ENCODE results near the gene C10orf67. TPM values are rescaled to one million over a fixed set of nuclear protein-coding genes. Genes with fewer than 3 reads are reported as not detected.

C10orf67 gene
- total RNA-seq, 1 experiment from 2014 or later = not detected

GRCh38 chr10:23204773-23205172, 139.8 kb downstream of the C10orf67 start:
- intact Hi-C loops (cut with micrococcal nuclease; ENCODE audit: unreplicated experiment) = no loop called here
- DNase-seq (ENCODE audit: low read depth, low spot score) (no peak), ATAC-seq (no peak)
- Histone ChIP-seq H3K27me3 (ENCODE audit: control insufficient read depth, insufficient read depth, low read length) (no peaks in the 10 kb centered on the region; the same call in 1 of the 2 replicates), H3K36me3 (ENCODE audit: control insufficient read depth, insufficient read depth, low read length) (no peaks in the 10 kb centered on the region), H3K4me1 (ENCODE audit: control insufficient read depth, insufficient read depth, low read length) (no peaks in the 10 kb centered on the region), H3K27ac (ENCODE audit: low read length) (no peak overlapping the region), H3K9me3 (ENCODE audit: control insufficient read depth, insufficient read depth, low read depth, low read length) (no peaks in the 10 kb centered on the region), H3K4me3 (ENCODE audit: low read depth in 2 of 2, low read length in 2 of 2) (no peak overlapping the region)
- CTCF ChIA-PET = no interaction called here
- POLR2A ChIA-PET = no interaction called here
- no peak for TF ChIP-seq POLR2AphosphoS5 (IDR thresholded peaks at IDR 0.05; ENCODE audit: low read depth, low read length)
- no peak for TF ChIP-seq TCF7L2 (IDR thresholded peaks at IDR 0.05; ENCODE audit: low read depth, low read length)
- TF ChIP-seq REST (IDR thresholded peaks at IDR 0.05; ENCODE audit: insufficient read depth in 1 of 2, low read depth in 2 of 2, low read length in 1 of 2) = no peak
- in situ Hi-C loops (cut with HindIII; ENCODE audit: low pct_unique_long_range_greater_than_20kb, low sequenced_read_pairs) = no loop called here
- no TSS peak for BruUV-seq (replicated peaks)

GRCh38 chr10:23203369-23204325, 140.9 kb downstream of the C10orf67 start:
- intact Hi-C loops (cut with micrococcal nuclease; ENCODE audit: unreplicated experiment) (no loop called here), in situ Hi-C loops (cut with HindIII; ENCODE audit: low pct_unique_long_range_greater_than_20kb, low sequenced_read_pairs) (no loop called here)
- no peaks in the 10 kb centered on the region for H3K36me3 ChIP-seq (ENCODE audit: control insufficient read depth, insufficient read depth, low read length)
- no peaks in the 10 kb centered on the region; the same call in 1 of the 2 replicates for H3K27me3 ChIP-seq (ENCODE audit: control insufficient read depth, insufficient read depth, low read length)
- no peak overlapping the region for H3K27ac ChIP-seq (ENCODE audit: low read length)
- ChIA-PET CTCF (no interaction called here), POLR2A (no interaction called here)
- BruUV-seq (replicated peaks) = no TSS peak
- no peaks in the 10 kb centered on the region for H3K9me3 ChIP-seq (ENCODE audit: control insufficient read depth, insufficient read depth, low read depth, low read length)
- ATAC-seq (no peak), DNase-seq (ENCODE audit: low read depth, low spot score) (no peak)
- H3K4me1 ChIP-seq (ENCODE audit: control insufficient read depth, insufficient read depth, low read length) = no peaks in the 10 kb centered on the region
- no peak overlapping the region for H3K4me3 ChIP-seq (ENCODE audit: low read depth in 2 of 2, low read length in 2 of 2)
- no peak for TF ChIP-seq SIN3A (IDR thresholded peaks at IDR 0.05; ENCODE audit: borderline replicate concordance, insufficient read depth, low read depth, low read length)
- TF ChIP-seq TCF7L2 (IDR thresholded peaks at IDR 0.05; ENCODE audit: low read depth, low read length) = no peak
- TF ChIP-seq POLR2AphosphoS5 (IDR thresholded peaks at IDR 0.05; ENCODE audit: low read depth, low read length) = no peak
- no peak for TF ChIP-seq CTCF (IDR thresholded peaks at IDR 0.05)
- TF ChIP-seq REST (IDR thresholded peaks at IDR 0.05; ENCODE audit: insufficient read depth in 1 of 2, low read depth in 2 of 2, low read length in 1 of 2) = no peak

Data from Panc1 (cell line).